ENCODE data around the gene IGF2. TPM values are rescaled to one million over a fixed set of nuclear protein-coding genes. Genes with fewer than 3 reads are reported as not detected.
"Not testable (repeated sequence)": the region's sequence is repeated elsewhere in the genome, so short reads cannot be mapped to it uniquely, and the experiment has no call there.

Gene IGF2
- total RNA-seq, 1 donor from 2014 or later = 75.0 TPM

- TF ChIP-seq, protein P1, sequence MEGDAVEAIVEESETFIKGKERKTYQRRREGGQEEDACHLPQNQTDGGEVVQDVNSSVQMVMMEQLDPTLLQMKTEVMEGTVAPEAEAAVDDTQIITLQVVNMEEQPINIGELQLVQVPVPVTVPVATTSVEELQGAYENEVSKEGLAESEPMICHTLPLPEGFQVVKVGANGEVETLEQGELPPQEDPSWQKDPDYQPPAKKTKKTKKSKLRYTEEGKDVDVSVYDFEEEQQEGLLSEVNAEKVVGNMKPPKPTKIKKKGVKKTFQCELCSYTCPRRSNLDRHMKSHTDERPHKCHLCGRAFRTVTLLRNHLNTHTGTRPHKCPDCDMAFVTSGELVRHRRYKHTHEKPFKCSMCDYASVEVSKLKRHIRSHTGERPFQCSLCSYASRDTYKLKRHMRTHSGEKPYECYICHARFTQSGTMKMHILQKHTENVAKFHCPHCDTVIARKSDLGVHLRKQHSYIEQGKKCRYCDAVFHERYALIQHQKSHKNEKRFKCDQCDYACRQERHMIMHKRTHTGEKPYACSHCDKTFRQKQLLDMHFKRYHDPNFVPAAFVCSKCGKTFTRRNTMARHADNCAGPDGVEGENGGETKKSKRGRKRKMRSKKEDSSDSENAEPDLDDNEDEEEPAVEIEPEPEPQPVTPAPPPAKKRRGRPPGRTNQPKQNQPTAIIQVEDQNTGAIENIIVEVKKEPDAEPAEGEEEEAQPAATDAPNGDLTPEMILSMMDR (IDR thresholded peaks at IDR 0.05; ENCODE audit: borderline replicate concordance) = no peak
- H3K36me3 ChIP-seq = peaks cover 3% of the 10 kb centered on the region
- H3K9me3 ChIP-seq (replicated peaks) = no peaks in the 10 kb centered on the region
- intact Hi-C loops (cut with micrococcal nuclease) = no loop called here
- no peak for DNase-seq
- no peaks in the 10 kb centered on the region for H3K4me1 ChIP-seq
- no peak overlapping the region for H3K4me3 ChIP-seq
- peaks cover 42% of the 10 kb centered on the region for H3K27me3 ChIP-seq (ENCODE audit: low read depth)
- H3K27ac ChIP-seq (replicated peaks) = no peak overlapping the region
Measured at GRCh38 chr11:2126520-2127085, 12.6 kb downstream of the IGF2 start.

DNA sequence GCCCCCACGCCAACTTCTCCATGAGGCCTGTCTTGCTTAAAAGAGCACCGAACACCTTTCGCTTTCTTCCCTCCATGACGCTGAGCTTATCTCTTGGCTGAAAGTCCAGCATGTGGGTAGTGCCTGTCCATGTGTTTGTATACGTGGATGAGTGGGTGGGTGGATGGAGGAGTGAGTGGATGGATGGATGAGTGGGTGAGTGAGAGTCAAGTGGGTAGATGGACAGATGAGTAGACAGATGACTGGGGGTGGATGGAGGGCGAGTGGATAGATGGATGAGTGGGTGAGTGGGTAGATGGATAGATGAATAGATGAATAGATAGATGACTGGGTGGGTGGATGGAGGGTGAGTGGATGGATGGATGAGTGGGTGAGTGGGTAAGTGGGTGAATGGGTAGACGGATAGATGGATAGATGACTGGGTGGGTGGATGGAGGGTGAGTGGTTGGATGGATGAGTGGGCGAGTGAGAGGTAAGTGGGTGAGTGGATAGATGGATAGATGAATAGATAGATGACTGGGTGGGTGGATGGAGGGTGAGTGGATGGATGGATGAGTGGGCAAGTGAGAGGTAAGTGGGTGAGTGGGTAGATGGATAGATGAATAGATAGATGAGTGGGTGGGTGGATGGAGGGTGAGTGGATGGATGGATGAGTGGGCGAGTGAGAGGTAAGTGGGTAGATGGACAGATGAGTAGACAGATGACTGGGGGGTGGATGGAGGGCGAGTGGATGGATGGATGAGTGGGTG is 14.3 kb downstream of the IGF2 start:
- DNase-seq; H3K36me3 ChIP-seq; intact Hi-C loops (cut with micrococcal nuclease); H3K4me1 ChIP-seq; H3K27ac ChIP-seq (replicated peaks); H3K9me3 ChIP-seq (replicated peaks); H3K4me3 ChIP-seq: not testable (repeated sequence)
- H3K27me3 ChIP-seq (ENCODE audit: low read depth) = peaks cover 49% of the 10 kb centered on the region

- Histone ChIP-seq H3K27me3 (ENCODE audit: low read depth) (peaks cover 48% of the 10 kb centered on the region), H3K27ac (replicated peaks) (no peak overlapping the region), H3K4me1 (no peaks in the 10 kb centered on the region), H3K36me3 (no peaks in the 10 kb centered on the region), H3K4me3 (no peak overlapping the region), H3K9me3 (replicated peaks) (no peaks in the 10 kb centered on the region)
- TF ChIP-seq, protein P1 (IDR thresholded peaks at IDR 0.05; ENCODE audit: borderline replicate concordance) = no peak
- no peak for DNase-seq
- intact Hi-C loops (cut with micrococcal nuclease) = no loop called here
Measured at GRCh38 chr11:2123628-2123960, 15.6 kb downstream of the IGF2 start.

DNA sequence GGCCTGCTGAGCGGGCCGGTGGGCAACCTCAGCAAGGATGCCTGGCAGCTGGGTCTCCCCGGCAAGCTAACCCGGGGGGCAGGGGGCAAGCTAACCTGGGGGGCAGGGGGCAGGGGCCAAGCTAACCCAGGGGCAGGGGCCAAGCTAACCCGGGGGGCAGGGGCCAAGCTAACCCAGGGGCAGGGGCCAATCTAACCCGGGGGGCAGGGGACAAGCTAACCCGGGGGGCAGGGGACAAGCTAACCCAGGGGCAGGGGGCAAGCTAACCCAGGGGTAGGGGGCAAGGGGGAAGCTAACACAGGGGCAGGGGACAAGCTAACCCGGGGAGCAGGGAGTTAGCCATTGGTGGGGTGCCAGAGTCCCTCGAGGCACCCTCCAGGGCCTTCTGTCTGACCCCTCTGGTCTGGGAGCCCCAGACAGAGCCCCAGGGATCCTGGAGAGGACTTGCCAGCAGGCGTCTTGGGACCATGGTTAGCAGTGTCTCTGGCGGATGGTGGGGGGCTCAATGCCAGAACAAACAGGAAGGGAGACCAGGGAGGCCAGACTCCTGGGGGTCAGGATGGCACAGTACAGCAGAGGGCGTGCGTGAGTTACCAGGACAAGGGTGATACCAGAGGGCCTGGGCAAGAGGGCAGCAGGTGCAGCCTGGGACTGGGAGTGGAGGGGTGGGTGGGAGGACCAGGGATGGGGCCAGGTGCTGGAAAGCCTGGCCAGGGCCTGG is 16.1 kb downstream of the IGF2 start:
- intact Hi-C loops (cut with micrococcal nuclease) = no loop called here
- TF ChIP-seq, protein P1 (IDR thresholded peaks at IDR 0.05; ENCODE audit: borderline replicate concordance) = no peak
- Histone ChIP-seq H3K4me1 (no peaks in the 10 kb centered on the region), H3K36me3 (no peaks in the 10 kb centered on the region), H3K9me3 (replicated peaks) (no peaks in the 10 kb centered on the region), H3K27me3 (ENCODE audit: low read depth) (peaks cover 48% of the 10 kb centered on the region), H3K4me3 (no peak overlapping the region), H3K27ac (replicated peaks) (no peak overlapping the region)
- DNase-seq = no peak

GRCh38 chr11:2122222-2122906 is 16.8 kb downstream of the IGF2 start:
- H3K4me1 ChIP-seq = no peaks in the 10 kb centered on the region
- H3K36me3 ChIP-seq = no peaks in the 10 kb centered on the region
- intact Hi-C loops (cut with micrococcal nuclease) = no loop called here
- TF ChIP-seq, protein P1 (IDR thresholded peaks at IDR 0.05; ENCODE audit: borderline replicate concordance) = no peak
- peaks cover 48% of the 10 kb centered on the region for H3K27me3 ChIP-seq (ENCODE audit: low read depth)
- peaks cover 5% of the 10 kb centered on the region for H3K9me3 ChIP-seq (replicated peaks)
- no peak overlapping the region for H3K4me3 ChIP-seq
- DNase-seq = no peak
- no peak overlapping the region for H3K27ac ChIP-seq (replicated peaks)

Data from left ventricle myocardium inferior (tissue), 1 donor.